CD14-positive monocyte (primary cell): ENCODE measurements around the gene TACC2. TPM values are rescaled to one million over a fixed set of nuclear protein-coding genes. Genes with fewer than 3 reads are reported as not detected.

ENCODE experiments used
- DNase-seq, 3 donors: peaks; one replicate each; pipeline ENCODE4 v3.0.0-alpha.2; 2011 to 2022
- H2AFZ ChIP-seq: 2 replicates; pipeline ENCODE4 v1.6.0; 2012; ENCODE audit warnings: mild to moderate bottlenecking, low read depth, low read length, inconsistent platforms; ENCODE audit not compliant: insufficient read depth, poor library complexity, severe bottlenecking
- H3K27ac ChIP-seq, 2 donors: 1 replicate in 1 of 2; 2 replicates in 1 of 2; pipeline ENCODE4 v1.5.1; 2012 to 2013; ENCODE audit warnings: low read length in 2 of 2, control low read depth in 1 of 2, inconsistent platforms in 1 of 2, low read depth in 1 of 2, mild to moderate bottlenecking in 1 of 2
- H3K27me3 ChIP-seq, 2 donors: one replicate each; pipeline versions ENCODE4 v1.6.0 to v1.6.1; 2011 to 2013; ENCODE audit warnings: low read length in 2 of 2; ENCODE audit not compliant: control insufficient read depth in 2 of 2, insufficient read depth in 2 of 2
- H3K36me3 ChIP-seq, 2 donors: replicated peaks in 1 of 2; 1 replicate in 1 of 2; 2 replicates in 1 of 2; pipeline versions ENCODE4 v1.5.1 to v1.6.1; 2012 to 2013; ENCODE audit warnings: low read length in 2 of 2, control low read depth in 1 of 2, inconsistent platforms in 1 of 2, mild to moderate bottlenecking in 1 of 2; ENCODE audit not compliant: insufficient read depth in 2 of 2, control insufficient read depth in 1 of 2
- H3K4me1 ChIP-seq, 2 donors: 1 replicate in 1 of 2; 2 replicates in 1 of 2; pipeline versions ENCODE4 v1.5.1 to v1.6.1; 2012 to 2013; ENCODE audit warnings: low read length in 2 of 2, control low read depth in 1 of 2, inconsistent platforms in 1 of 2, mild to moderate bottlenecking in 1 of 2, moderate library complexity in 1 of 2; ENCODE audit not compliant: insufficient read depth in 2 of 2, control insufficient read depth in 1 of 2
- H3K4me2 ChIP-seq: replicated peaks from 2 replicates; pipeline ENCODE3; 2012; ENCODE audit warnings: low read length, moderate library complexity, mild to moderate bottlenecking; ENCODE audit not compliant: poor library complexity, severe bottlenecking; ENCODE audit errors: extremely low read depth
- H3K4me3 ChIP-seq, 3 experiments: fragments of 200-600 bp in 1 of 3; sonication (generic) in 1 of 3; replicated peaks in 1 of 3; 1 replicate in 2 of 3; 2 replicates in 1 of 3; pipeline ENCODE4 v1.5.1; 2011 to 2013; ENCODE audit warnings: low read length in 3 of 3, mild to moderate bottlenecking in 3 of 3, control low read depth in 2 of 3, low read depth in 2 of 3, inconsistent platforms in 1 of 3, moderate library complexity in 1 of 3
- H3K79me2 ChIP-seq: 2 replicates; pipeline ENCODE4 v1.6.0; 2012; ENCODE audit warnings: mild to moderate bottlenecking, control low read depth, inconsistent platforms, low read length, moderate library complexity; ENCODE audit not compliant: insufficient read depth
- H3K9ac ChIP-seq: 2 replicates; pipeline ENCODE4 v1.6.0; 2017; ENCODE audit warnings: low read length, mild to moderate bottlenecking; ENCODE audit not compliant: insufficient read depth, poor library complexity, severe bottlenecking
- H3K9me3 ChIP-seq, 2 donors: replicated peaks in 1 of 2; 1 replicate in 1 of 2; 2 replicates in 1 of 2; pipeline versions ENCODE4 v1.5.1 to v1.6.1; 2012 to 2013; ENCODE audit warnings: low read length in 2 of 2, control low read depth in 1 of 2; ENCODE audit not compliant: control insufficient read depth in 1 of 2, insufficient read depth in 1 of 2
- H4K20me1 ChIP-seq: 2 replicates; pipeline ENCODE4 v1.6.0; 2012; ENCODE audit warnings: mild to moderate bottlenecking, low read length, control low read depth, moderate library complexity; ENCODE audit not compliant: insufficient read depth
- H3K27ac Mint-ChIP-seq, 7 donors: one replicate each; pipeline ENCODE4 v1.8.0; 2020; ENCODE audit warnings: mild to moderate bottlenecking in 7 of 7, mixed read lengths in 7 of 7, moderate library complexity in 6 of 7, inconsistent platforms in 2 of 7
- H3K27me3 Mint-ChIP-seq, 3 donors: one replicate each; pipeline ENCODE4 v1.8.0; 2021 to 2022; ENCODE audit warnings: low read depth in 3 of 3, mild to moderate bottlenecking in 3 of 3, mixed read lengths in 3 of 3, moderate library complexity in 3 of 3, inconsistent platforms in 1 of 3
- H3K36me3 Mint-ChIP-seq, 2 donors: one replicate each; pipeline ENCODE4 v1.8.0; 2020; ENCODE audit warnings: mixed read lengths in 2 of 2, inconsistent platforms in 1 of 2, mild to moderate bottlenecking in 1 of 2
- H3K4me1 Mint-ChIP-seq: one replicate; pipeline ENCODE4 v1.8.0; 2020; ENCODE audit warnings: mild to moderate bottlenecking, mixed read lengths
- H3K4me3 Mint-ChIP-seq, 2 donors: one replicate each; pipeline ENCODE4 v1.8.0; 2020; ENCODE audit warnings: mild to moderate bottlenecking in 2 of 2, mixed read lengths in 2 of 2, moderate library complexity in 1 of 2
- H3K9me3 Mint-ChIP-seq, 7 donors: one replicate each; pipeline ENCODE4 v1.8.0; 2020 to 2022; ENCODE audit warnings: mixed read lengths in 7 of 7, mild to moderate bottlenecking in 6 of 7, moderate library complexity in 6 of 7, inconsistent platforms in 2 of 7
- CTCF ChIP-seq: fragments of 200-600 bp; IDR thresholded peaks from one replicate; pipeline ENCODE4 v1.8.0; 2022; ENCODE audit warnings: antibody characterized with exemption, mild to moderate bottlenecking
- WGBS: methylation state at CpG from one replicate; pipeline ENCODE4 v1.1.5; 2013; ENCODE audit warnings: missing lambda C conversion rate; ENCODE audit not compliant: insufficient coverage; 5-methylcytosine and 5-hydroxymethylcytosine counted together
- intact Hi-C, 2 donors: fragments of 100-400 bp; cut with micrococcal nuclease; formaldehyde crosslinking; loops; one replicate each; pipeline versions ENCODE4 v1.15.0 to v1.15.1; 2023
- polyA plus RNA-seq, 3 donors: library from polyadenylated mRNA; depleted of rRNA in 1 of 3; unstranded in 2 of 3; stranded (reverse) in 1 of 3; fragments of 300-500 nt in 2 of 3; fragments of >200 nt in 1 of 3; fragmentation: Illumina TruSeq in 2 of 3; gene quantifications; 1 replicate in 2 of 3; 2 replicates in 1 of 3; pipeline ENCODE4 v1.2.3, GENCODE V29; 2012 to 2021

The TACC2 gene
- polyA plus RNA-seq, 3 donors = 0.03 TPM; not detected in 2

- Histone ChIP-seq H3K4me1 (no peaks in the 10 kb centered on the region), H4K20me1 (no peaks in the 10 kb centered on the region), H3K36me3 (no peaks in the 10 kb centered on the region), H3K4me3 (no peak overlapping the region), H3K79me2 (no peaks in the 10 kb centered on the region), H3K27me3 (peaks cover 0 to 4% of the 10 kb centered on the region in 2 donors), H3K9me3 (peaks cover 8 to 11% of the 10 kb centered on the region in 2 donors), H3K4me2 (no peak overlapping the region), H2AFZ (no peak overlapping the region), H3K9ac (no peak overlapping the region), H3K27ac (no peak overlapping the region)
- H3K9me3 Mint-ChIP-seq = peaks cover 9 to 36% (median 22%) of the 10 kb centered on the region in 7 donors
- H3K4me3 Mint-ChIP-seq = no peak overlapping the region
- H3K27ac Mint-ChIP-seq = no peak overlapping the region
- no peak for TF ChIP-seq CTCF
- H3K4me1 Mint-ChIP-seq = no peaks in the 10 kb centered on the region
- DNase-seq = no peak
- 83% methylated on average over 1 of the region's 4 CpGs for WGBS
- peaks cover 2 to 8% (median 5%) of the 10 kb centered on the region in 3 donors for H3K27me3 Mint-ChIP-seq
- no peaks in the 10 kb centered on the region for H3K36me3 Mint-ChIP-seq
- intact Hi-C loops = no loop called here
Measured at GRCh38 chr10:121999301-121999700, 10.3 kb downstream of the TACC2 start.

- Mint-ChIP-seq H3K27ac (no peak overlapping the region), H3K4me3 (no peak overlapping the region), H3K36me3 (no peaks in the 10 kb centered on the region), H3K4me1 (no peaks in the 10 kb centered on the region), H3K9me3 (peaks cover 9 to 41% (median 29%) of the 10 kb centered on the region in 7 donors), H3K27me3 (peaks cover 0 to 3% (median 3%) of the 10 kb centered on the region in 3 donors)
- H3K4me1 ChIP-seq = no peaks in the 10 kb centered on the region
- H3K9ac ChIP-seq = no peak overlapping the region
- H3K9me3 ChIP-seq = peaks cover 8 to 11% of the 10 kb centered on the region in 2 donors
- intact Hi-C loops = no loop called here
- no peak overlapping the region for H3K4me3 ChIP-seq
- H4K20me1 ChIP-seq = no peaks in the 10 kb centered on the region
- H3K79me2 ChIP-seq = no peaks in the 10 kb centered on the region
- no peak for TF ChIP-seq CTCF
- H2AFZ ChIP-seq = no peak overlapping the region
- H3K27me3 ChIP-seq = no peaks in the 10 kb centered on the region
- DNase-seq = no peak
- no CpG with 5 or more reads among the region's 1 CpG for WGBS
- no peak overlapping the region for H3K27ac ChIP-seq
- no peaks in the 10 kb centered on the region for H3K36me3 ChIP-seq
- H3K4me2 ChIP-seq = no peak overlapping the region
Measured at GRCh38 chr10:122001698-122002097, 12.7 kb downstream of the TACC2 start.
